ENCODE results near the gene SHH.

GRCh38 chr7:155790666-155791065, 21.6 kb downstream of the SHH start:
- no peak for TF ChIP-seq CTCF (IDR thresholded peaks at IDR 0.05)
- no peak for TF ChIP-seq ZFX (IDR thresholded peaks at IDR 0.05; ENCODE audit: borderline replicate concordance)
